HG03045 (cell line): ENCODE results near the gene ZNF576.
"Not testable (repeated sequence)": the region's sequence is repeated elsewhere in the genome, so short reads cannot be mapped to it uniquely, and the experiment has no call there.

Experiments used
- ATAC-seq: cut with Tn5 transposase; IDR thresholded peaks from one replicate; pipeline ENCODE4 v1.9.1; 2021; ENCODE audit warnings: mild to moderate bottlenecking, moderate library complexity; ENCODE audit not compliant: unreplicated experiment

The ZNF576 gene

GRCh38 chr19:43644181-43644580, 47.8 kb downstream of the ZNF576 start:
- ATAC-seq = no peak

- ATAC-seq = no peak
Observed at GRCh38 chr19:43648633-43649032, 52.2 kb downstream of the ZNF576 start.

GRCh38 chr19:43649514-43649913, 53.1 kb downstream of the ZNF576 start:
- ATAC-seq = no peak

- not testable (repeated sequence) for ATAC-seq
Observed at GRCh38 chr19:43650276-43650675, 53.9 kb downstream of the ZNF576 start.
